ENCODE data around the gene SARS2. TPM values are rescaled to one million over a fixed set of nuclear protein-coding genes. Genes with fewer than 3 reads are reported as not detected.
"Not testable (repeated sequence)": the region's sequence is repeated elsewhere in the genome, so short reads cannot be mapped to it uniquely, and the experiment has no call there.

Gene SARS2
- polyA plus RNA-seq, 3 donors = 21.2 to 27.0 (median 23.4) TPM

DNA sequence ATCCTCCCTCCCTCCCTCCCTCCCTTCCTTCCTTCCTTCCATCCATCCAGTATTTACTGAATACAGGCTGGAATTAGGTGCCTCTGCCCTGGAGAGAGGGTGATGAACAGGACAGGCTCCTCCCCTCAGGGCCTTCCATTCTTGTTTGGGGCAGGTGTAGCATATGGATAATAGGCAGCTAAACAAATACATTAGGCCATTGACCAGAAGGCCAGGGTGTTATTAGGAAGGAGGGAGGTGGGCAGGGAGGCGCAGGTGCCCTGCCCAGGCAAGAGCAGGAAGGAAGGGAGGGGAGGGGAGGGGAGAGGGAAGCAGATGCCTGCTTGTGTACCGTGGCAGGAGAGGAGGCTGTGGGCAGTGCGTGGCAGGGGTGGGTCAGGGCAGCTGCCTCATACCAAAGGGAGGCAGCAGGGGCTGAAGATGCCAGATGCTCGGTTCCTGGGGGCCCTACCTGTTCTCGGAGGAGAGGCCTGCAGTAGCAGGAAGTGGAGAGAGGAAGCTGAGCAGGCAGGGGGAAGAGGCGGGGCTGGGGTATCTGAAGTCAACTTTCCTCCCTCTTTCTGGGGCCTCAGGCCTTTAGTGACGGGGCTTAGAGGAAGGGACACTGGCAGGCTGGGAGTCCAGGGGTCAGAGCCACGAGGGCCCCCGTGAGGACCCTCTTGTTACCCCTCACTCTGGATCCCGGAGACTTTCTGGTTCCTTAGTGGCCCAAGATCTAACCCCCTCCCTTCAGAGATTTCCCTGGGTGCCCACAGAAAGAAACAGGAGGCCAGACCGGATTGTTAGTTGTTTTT is 52.6 kb downstream of the SARS2 start, which contains the start of gene RINL:
Gene RINL (minus strand): TSS at position 495 of the 794 bp plus-strand sequence. CDS start 1,533 bp downstream, outside the sequence.
- 30 to 51% (median 34%) methylated on average over 11 of the region's 11 CpGs for WGBS, 3 donors
- no peak within 1 kb of the TSS for H3K27ac ChIP-seq (ENCODE audit: low read depth, low read length)

DNA sequence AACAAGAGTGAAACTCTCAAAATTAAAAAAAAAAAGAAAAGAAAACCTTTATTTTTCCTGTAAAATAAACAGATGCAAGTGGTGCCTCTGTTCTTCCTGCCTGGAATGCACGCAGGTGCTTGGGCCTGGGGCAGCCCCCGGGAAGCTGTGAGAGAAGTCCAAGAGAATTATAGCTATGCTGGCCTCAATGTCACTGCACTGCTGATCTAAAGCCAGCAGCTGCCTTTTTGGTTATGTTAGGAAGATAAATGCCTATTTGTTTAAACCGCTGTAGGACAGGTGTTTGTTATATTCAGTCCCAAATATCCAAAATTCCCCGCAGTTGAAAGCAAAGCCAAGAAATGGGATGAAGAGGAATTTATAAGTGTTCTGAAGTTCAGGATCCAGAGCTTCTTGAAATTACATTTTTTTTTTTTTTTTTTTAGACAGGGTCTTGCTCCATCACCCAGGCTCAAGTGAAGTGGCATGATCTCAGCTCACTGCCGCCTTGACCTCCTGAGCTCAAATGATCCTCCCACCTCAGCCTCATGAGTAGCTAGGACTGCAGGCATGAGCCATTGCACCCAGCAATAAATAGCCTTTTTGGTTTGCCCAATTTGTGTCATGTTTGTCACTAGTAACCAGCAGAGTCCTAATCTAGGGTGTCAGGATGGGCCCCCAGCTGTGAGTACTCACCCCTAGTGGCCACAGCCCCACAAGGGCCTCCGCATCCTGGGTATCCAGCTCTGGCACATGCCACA is 54.7 kb downstream of the SARS2 start:
- 77 to 87% (median 78%) methylated on average over 6 of the region's 6 CpGs for WGBS, 3 donors
- no peak overlapping the region for H3K27ac ChIP-seq (ENCODE audit: low read depth, low read length)

DNA sequence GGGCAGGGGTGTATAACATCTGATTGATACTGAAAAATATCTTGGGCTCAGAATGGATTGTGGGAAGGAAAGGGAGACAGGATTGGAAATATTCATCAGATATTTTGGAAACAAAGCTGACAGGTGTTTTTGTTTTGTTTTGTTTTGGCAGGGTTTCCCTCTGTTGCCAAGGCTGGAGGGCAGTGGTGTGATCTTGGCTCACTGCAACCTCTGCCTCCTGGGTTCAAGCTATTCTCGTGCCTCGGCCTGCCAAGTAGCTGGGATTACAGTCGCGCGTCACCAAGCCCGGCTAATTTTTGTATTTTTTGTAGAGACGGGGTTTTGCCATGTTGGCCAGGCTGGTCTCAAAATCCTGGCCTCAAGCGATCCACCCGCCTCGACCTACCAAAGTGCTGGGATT is 57.2 kb downstream of the SARS2 start:
- 87 to 90% (median 89%) methylated on average over 10 of the region's 10 CpGs for WGBS, 3 donors
- not testable (repeated sequence) for H3K27ac ChIP-seq (ENCODE audit: low read depth, low read length)

DNA sequence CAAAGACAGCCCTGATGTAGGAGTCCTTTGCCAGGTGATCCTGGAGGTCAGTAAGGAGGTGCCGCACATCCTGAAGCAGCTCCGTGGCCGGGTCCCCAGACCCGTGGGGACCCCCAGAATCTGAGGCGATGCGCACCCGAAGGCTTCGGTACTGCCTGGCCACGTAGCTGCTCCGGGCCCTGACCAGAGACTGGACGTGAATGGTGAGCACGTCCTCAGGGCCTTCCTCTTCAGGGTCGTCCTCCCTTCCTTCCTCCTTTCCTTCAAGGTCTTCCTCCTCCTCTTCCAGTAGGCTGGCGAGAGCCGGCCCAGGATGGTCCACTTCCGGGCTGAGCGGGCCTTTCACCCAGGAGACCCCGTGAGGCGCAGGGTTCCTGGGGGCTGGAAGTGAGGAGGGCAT is 60.0 kb downstream of the SARS2 start:
- no peak overlapping the region for H3K27ac ChIP-seq (ENCODE audit: low read depth, low read length)
- WGBS, 3 donors = 80 to 93% (median 81%) methylated on average over 19 of the region's 19 CpGs

DNA sequence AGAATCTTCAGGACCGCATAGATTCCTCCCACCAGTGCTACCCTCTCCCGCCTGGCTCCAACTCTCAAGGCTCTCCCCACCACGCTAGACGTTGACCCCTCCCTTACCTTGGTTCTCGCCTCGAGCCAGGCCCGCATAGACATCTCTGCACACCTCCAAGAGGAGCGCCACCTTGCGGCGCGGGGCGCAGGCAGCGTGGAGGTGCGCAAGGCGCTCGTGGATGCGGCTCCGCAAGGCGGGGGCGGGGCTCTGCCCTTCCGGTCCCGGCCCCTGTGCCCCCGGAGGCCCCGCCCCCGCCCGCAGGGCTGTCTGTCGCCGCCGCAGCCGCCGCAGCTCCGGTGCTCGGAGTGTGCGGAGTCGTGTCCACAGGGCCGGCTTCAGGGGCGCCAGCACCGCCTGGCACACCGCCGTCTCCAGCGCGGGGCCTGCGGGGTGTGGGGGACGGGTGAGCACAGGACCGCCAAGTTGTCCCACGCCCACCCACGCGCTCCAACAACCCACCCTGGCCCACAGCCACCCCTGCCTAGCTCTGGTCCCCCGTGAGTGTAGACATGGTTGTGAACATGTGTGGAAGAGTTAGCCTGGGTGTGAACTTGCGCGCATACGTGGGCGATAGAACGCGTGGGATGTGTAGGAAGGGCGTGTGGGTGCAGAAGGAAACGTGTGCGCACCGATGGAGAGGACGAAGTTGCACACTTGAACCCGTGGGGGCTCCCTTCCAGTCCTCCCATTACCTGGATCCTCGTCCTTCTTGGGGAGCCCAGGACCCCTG is 60.5 kb downstream of the SARS2 start:
- no peak overlapping the region for H3K27ac ChIP-seq (ENCODE audit: low read depth, low read length)
- WGBS, 3 donors = 16 to 18% (median 17%) methylated on average over 60 to 62 of the region's 62 CpGs

DNA sequence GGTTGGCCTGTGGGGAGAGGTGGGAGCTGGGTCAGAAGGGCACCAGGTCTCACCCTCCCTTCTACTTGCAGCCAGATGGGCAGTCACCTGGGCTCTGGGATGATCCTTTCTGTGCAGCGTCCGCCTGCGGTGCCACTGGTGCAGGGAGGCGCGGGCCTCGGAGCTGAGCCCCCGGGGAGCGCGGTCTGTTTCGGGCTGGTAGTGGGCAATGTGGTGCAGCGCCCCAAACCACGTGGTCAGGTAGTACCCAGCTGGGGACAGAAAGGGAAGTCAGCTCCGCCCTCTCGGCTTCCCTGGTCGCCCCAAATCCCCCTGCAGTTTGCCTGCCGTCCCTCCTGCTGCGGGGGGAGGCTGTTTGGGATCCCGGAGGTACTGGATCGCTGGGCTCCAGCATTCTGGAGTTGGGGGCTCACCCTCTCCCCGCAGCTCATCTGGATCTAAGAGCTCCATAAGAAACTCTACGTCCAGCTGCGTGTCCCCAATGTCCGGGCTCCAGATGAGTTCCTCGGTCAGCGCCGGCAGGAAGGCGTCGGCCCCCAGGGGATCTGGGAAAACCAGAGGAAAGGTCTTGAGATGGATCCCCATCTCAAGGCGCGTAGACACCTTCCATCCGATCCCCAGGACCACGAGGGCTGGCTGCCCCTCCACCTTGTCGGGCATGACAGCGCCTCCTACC is 61.3 kb downstream of the SARS2 start:
- WGBS, 3 donors = 7 to 13% (median 11%) methylated on average over 33 to 34 of the region's 34 CpGs
- H3K27ac ChIP-seq (ENCODE audit: low read depth, low read length) = no peak overlapping the region

DNA sequence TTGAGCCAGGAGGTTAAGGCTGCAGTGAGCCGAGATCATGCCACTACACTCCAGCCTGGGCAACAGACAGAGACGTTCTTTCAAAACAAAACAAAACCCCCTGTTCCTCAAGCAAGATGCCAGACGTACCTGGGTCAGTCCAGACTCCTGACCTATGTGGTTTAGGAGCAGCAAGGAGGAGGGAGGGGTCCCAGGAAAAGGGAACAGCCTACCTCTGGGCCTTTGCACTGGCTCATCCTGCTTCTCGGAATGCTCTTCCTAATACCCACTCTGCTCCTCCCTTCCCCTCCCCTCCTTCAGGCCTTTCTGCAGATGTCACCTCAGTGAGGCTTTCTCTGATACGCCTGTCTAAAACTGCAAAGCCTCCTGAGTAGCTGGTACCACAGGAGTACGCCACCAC is 62.0 kb downstream of the SARS2 start:
- H3K27ac ChIP-seq (ENCODE audit: low read depth, low read length) = no peak overlapping the region
- 89 to 92% (median 91%) methylated on average over 6 of the region's 6 CpGs for WGBS, 3 donors

DNA sequence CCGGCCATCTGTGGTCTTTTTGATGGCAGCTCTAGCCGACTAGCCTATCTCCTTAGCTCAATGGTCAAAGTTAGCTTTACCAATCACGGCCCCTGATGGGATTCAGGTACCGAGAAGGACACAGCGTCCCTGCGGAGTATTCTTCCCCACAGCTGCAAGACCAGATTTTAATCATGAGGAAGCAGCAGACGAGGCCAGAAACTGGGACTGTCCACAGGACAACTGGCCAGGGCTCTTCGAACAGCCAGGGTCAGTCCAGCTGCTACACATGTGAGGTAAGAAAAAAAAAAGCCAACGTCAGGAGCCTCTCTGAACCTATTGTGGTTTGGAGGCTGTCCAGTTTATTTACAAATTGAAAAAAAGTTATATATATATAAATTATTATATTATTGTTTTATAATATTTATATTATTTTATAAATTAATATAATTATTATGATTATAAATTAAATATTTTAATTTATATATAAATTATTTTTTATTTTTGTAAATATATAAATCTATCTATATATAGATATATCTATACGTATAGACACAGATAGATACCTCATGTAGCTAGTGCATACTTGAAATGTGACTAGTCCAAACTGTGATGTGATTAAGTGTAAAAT is 63.3 kb downstream of the SARS2 start:
- no peak overlapping the region for H3K27ac ChIP-seq (ENCODE audit: low read depth, low read length)
- 87 to 91% (median 87%) methylated on average over 10 of the region's 10 CpGs for WGBS, 3 donors

Other genes with a start within 250 kb of the SARS2 start
- gene CAPN12, start 186.3 kb downstream of the SARS2 start, polyA plus RNA-seq = 1 to 10 TPM; 1.6 to 4.3 (median 3.1) TPM
- under 1 TPM in 1 of 3 donors, not detected in 2; 0.94 TPM for gene LGALS7, start 157.2 kb downstream of the SARS2 start, polyA plus RNA-seq
- gene LGALS7B, start 141.6 kb downstream of the SARS2 start, polyA plus RNA-seq = 1 to 10 TPM; 1.2 to 5.1 (median 3.0) TPM
- 10 to 100 TPM in 1 of 3 donors, 1 to 10 TPM in 2; 7.1 to 21.1 (median 9.2) TPM for gene LGALS4, start 117.8 kb downstream of the SARS2 start, polyA plus RNA-seq
- 100 to 1,000 TPM; 166 to 698 (median 285) TPM for gene ECH1, start 99.0 kb downstream of the SARS2 start, polyA plus RNA-seq
- 100 to 1,000 TPM in 2 of 3 donors, 10 to 100 TPM in 1; 82.0 to 145 (median 136) TPM for gene HNRNPL, start 80.8 kb downstream of the SARS2 start, polyA plus RNA-seq
- 10 to 100 TPM in 2 of 3 donors, 1 to 10 TPM in 1; 7.2 to 19.3 (median 13.5) TPM for gene RINL, start 52.5 kb downstream of the SARS2 start, polyA plus RNA-seq
- gene SIRT2, start 31.1 kb downstream of the SARS2 start, polyA plus RNA-seq = 10 to 100 TPM; 27.9 to 79.1 (median 61.5) TPM
- 10 to 100 TPM; 17.5 to 38.2 (median 24.7) TPM for gene NFKBIB, start 30.8 kb downstream of the SARS2 start, polyA plus RNA-seq
- under 1 TPM; 0.18 to 0.56 (median 0.40) TPM for gene CCER2, start 18.6 kb downstream of the SARS2 start, polyA plus RNA-seq
- 10 to 100 TPM; 28.2 to 45.3 (median 35.4) TPM for gene MRPS12, start 181 bp upstream of the SARS2 start, polyA plus RNA-seq
- gene FBXO17, start 45.0 kb upstream of the SARS2 start, polyA plus RNA-seq = 10 to 100 TPM in 2 of 3 donors, 1 to 10 TPM in 1; 6.8 to 28.8 (median 25.8) TPM
- 10 to 100 TPM in 1 of 3 donors, 1 to 10 TPM in 2; 3.1 to 19.0 (median 4.4) TPM for gene FBXO27, start 101.8 kb upstream of the SARS2 start, polyA plus RNA-seq
- under 1 TPM in 1 of 3 donors, not detected in 2; 0.01 TPM for gene ACP7, start 153.6 kb upstream of the SARS2 start, polyA plus RNA-seq
- 10 to 100 TPM; 13.2 to 23.7 (median 14.2) TPM for gene PAK4, start 195.0 kb upstream of the SARS2 start, polyA plus RNA-seq

Measured in adipose tissue (tissue), 3 donors.